Stimulated activated CD4-positive, alpha-beta T cell treated with anti-CD3 and anti-CD28 coated beads, Interleukin-15, amount 100 ng/mL, for 1 hour (primary cell): ENCODE measurements around the gene DIPK1C.

Experiments
- DNase-seq, 2 donors: peaks; one replicate each; pipeline ENCODE4 v3.0.0-alpha.2; 2020; ENCODE audit warnings: low read depth in 1 of 2, low spot score in 1 of 2

The DIPK1C gene

DNA sequence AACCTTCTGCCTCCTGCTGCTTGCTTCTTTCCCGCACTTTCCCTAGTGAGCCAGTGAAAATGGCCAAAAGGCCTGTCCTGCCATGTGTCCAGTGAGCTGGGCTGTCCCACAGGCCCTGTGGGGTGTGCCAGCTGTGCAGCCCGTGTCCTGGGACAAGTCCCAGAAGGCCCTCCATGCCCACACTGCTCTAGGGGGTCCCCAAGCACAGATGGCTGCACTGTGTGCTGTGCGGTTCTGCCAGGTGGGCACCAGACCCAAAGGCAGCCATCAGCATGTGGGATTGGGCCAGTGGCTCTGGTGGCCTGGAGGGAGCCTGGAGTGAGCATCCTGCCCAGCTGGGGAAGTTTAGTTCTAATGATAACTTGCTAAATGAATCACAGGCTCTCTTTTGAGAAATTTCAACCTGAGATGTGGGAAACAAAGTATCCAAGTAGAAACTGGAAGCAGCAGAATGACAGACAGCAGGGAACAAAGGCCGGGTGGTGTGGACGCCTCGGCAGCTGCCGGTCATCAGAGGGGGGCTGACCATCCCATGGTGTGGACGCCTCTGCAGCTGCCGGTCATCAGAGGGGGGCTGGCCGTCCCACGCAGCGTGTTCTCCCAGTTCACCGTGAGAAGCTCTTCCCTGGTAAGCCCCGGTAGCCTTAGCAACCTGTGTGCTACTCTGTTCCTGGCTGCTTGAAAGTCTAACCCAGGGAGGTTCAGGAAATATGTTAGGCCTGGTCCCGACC is 29.2 kb upstream of the DIPK1C start:
- DNase-seq: no peak

DNA sequence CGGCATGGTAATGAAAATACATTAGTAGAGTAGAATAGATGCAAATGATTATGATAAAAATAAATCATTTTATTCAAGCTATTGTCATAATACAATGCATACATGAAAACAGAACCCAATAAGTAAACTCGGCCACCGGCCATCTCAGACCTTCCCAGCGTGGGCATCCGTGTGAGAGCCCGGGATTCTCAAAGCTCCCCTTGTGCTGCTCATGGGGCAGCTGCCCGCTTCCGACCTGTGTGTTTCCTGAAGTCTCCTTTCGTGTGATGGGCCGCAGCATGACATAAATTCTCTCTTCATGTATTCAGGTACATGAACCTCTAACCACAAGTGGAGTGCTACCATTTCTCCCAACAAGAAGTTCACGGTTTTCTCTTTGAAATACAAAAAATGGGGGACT is 25.6 kb upstream of the DIPK1C start:
- no peak for DNase-seq

DNA sequence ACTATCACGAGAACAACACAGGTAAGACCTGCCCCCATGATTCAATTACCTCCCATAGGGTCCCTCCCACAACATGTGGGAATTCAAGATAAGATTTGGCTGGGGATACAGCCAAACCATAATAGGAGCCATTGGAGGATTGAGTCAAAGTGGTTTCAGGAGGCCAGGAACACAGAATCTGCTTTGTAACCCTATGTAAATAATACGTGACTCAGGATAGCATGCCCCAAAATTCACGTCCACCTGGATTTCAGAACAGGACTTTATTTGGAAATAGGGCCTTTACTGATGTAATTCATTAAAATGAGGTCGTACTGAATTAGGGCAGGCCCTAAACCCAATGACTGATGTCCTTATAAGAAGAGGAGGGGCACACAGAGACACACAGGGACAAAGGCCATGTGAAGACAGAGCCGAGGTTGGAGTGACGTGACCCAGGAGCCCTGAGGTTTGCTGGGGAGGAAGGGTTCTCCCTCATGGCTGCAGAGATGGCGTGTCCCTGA is 23.1 kb upstream of the DIPK1C start:
- no peak for DNase-seq

DNA sequence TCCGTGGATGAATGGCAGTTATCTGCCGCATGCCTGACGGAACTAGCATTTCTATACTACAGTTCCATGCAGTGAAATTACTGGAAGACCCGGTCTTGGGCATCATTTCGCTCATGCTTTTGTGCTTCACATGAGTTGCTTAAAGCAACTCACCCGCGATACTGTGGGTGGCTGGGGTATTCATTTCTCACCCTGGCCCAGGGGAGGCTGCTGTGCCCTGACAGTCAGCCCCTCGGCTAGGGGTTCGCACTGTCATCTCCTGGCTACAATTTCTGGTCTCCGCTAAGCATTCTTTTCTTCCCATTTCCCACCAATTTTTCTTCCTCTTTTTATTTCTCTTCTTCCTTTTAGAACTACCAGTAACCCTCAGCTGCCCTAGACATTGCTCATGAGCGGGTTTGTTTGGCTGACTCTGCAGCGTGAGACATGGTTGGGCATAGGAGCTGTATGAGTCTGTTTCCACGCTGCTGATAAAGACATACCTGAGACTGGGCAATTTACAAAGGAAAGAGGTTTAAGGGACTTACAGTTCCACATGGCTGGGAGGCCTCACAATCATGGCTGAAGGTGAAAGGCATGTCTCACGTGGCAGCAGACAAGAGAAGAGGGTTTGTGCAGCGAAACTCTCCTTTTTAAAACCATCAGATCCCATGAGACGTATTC is 22.5 kb upstream of the DIPK1C start:
- no peak for DNase-seq

DNA sequence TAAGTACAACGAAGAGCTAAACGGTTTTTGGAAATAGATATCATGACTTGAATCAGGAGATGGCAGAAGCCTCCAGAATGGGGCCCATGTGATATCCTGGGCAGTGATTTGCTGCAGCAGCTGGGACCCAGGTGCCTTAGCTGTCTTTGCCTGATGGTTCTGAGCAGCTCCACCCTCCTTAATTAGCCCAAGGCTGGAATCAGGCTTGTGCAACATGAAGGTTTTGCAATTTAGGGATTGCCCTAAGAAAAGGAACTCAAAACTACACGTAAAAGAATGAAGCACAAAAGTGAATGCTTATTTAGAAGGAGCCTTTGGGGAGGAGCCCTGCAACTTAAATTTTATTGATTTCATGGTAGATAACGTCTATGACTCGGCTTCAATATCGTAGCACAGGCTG is 21.8 kb upstream of the DIPK1C start:
- DNase-seq: no peak

DNA sequence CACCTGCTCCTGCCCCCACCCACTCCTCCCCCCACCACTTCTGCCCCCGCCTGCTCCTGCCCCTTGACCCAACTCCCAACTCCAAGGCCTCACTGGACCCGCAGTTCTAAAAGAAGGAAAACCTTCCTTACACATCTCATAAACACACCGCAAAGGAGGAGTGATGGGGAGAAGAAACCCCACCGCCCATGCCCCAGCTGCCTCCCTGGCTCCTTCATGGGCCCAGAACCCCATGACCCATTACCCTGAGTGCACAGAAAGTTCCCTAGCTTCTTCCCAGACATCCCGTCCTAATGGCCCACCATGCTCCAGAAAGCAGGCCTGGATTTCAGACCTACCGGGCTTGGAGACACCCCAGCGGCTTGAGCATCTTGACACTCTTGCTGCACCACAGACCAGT is 21.2 kb upstream of the DIPK1C start:
- no peak for DNase-seq

DNA sequence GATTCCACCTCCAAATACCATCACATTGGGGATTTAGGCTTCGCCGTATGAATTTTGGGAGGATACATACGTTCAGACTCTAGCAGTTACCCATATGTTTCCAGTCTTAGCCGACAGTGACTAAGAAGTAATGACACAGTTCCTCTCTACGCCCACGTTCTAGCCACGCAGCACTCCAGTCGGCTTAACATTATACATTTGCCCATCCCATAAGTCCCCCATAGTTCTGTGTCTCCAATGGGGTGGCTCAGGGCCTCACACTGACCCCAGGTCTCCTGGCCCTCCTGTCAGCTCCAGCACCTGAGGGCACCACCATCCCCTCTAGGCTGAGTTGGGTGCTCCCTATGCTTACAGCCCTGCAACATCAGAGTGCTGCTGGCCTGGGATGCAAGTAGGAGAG is 20.7 kb upstream of the DIPK1C start:
- DNase-seq: no peak

DNA sequence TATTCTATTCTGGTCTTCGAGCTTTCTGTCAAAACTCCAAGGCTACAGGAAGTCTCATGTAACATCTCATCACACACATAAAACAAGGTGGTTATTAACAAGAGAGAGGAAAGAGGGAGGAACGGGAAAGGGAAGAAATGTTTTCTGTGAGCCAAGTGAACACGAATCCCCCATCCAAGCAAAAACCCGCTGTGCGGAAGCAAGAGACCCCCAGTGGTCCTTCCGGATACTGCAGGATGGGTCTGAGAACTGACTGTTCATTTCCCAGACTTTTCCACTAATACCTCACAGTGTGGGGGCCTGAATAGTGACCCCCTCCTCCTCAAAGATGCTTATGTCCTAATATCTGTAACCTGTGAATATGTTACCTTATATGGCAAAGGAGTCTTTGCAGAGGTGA is 19.0 kb upstream of the DIPK1C start:
- DNase-seq: no peak

DNA sequence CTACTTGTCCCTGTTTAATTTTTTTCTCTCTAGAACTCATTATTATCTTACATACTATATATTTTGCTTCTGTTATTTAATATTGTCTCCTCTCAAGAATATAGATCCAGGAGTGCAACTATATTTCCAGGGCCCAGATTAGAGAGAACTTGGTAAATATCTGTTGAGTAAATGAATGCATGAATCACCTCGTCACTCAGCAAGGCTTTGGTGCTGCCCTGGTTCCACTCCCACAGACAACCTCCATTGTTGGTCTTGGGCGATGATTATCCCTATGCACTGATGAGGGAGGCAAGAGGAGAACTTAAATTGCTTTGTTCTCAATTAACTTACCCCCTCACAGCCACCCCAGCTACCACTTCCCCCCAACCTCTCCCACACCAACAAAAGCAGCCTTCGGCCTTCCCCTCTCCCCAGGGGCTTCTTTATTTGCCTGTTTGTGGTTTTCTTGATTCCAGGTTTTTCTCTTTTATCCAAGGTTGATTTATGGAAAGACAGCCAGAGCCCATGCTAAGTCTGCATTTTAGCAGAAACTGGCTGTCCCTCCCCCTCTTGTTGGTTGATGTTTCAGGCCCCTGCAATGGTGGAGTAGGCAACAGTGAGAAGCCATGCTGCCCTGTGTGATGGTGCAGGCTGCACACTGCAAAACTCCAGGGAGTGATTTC is 17.0 kb upstream of the DIPK1C start:
- DNase-seq: no peak

DNA sequence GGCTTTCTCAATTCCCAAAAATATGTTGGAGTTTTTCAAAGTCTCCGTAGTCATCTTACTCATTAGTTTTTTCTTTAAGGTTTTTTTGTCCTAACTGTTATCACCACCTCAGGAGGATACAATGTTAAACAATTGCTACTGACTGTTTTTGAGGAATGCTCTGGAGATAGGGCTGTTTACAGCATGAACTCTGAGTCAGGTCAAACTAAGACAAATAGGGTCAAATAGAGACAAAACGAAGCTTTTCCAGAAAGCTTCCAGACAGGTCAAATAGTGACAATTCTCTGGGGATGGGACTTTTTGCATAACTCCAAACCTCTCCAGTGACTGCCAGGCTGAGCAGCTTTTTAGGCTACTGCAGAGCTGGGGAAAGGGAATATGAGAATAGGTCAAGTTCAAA is 15.2 kb upstream of the DIPK1C start:
- DNase-seq: no peak

DNA sequence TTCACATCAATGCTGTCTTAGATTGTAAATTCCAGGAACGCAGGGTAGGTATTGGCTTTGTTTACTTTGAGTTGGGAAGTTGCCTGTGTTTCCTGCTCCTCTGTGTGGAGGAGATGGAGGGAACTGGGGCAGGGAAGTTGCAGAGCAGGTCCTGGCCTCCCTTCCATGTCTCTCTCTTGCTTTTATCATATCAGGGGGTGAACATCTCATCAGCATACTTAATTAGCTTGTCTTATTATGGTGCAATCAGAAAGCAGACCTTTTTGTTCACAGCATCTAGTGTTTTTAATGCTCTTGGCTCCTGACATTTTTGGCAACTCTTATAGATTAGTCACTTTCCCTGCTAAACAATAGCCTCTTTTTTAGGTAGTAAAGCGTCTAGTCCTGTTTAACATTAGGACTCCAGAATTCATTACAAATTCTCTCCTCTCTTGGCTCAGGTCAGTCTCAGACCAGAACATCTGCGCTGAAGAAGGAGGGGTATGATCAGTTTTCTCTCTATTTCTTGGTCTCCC is 11.5 kb upstream of the DIPK1C start:
- DNase-seq: no peak

DNA sequence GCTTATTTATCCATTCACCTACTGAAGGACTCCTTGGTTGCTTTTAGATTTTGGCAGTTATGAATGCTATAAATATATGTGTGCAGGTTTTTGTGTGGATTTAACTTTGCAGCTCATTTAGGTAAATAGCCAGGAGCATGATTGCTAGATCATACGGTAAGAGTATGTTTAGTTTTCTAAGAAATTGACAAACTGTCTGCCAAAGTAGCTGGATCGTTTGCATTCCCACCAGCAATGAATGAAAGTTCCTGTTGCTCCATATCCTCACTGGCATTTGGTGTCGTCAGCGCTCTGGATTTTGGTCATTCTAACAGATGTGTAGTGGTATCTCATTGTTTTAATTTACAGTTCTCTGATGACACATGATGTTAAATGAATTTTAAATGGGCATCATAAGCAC is 8.7 kb upstream of the DIPK1C start:
- DNase-seq: no peak

DNA sequence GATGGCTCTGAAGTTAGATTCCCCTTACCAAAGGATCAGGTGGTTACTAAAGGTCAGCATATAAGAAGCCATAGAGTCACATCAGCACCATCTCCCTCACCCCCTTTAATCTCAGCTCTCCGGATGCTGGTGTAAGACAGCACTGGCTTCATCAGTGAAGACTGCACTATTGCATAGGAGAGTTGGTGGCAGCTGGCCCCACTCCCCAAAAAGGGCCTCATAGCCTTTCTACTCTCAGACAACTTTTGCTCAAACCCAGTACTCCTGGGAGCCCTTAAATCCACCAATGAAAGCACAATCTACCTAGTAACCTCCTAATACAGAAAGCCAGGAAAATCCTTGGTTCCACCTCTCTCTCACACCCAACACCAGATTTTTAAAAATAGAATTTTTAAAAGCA is 6.9 kb upstream of the DIPK1C start:
- DNase-seq: no peak

DNA sequence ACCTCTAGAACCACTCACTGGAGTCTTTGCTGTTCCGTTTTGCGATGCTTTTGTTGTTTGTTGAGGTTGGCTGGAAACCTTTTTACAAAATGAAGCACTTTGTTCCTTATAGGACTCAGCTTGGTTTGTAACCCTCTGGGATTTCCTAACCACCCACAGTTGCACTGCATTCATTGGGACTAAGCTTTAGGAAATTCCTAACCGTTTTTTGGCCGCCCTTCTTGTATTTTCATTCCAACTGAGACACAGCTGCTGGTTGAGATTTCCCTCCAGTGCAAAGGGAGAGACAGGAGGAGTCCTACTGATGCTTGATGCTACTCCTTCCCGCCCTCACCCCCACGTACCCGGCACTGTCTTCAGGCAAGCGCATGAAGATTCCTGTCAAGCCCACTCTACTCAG is 6.1 kb upstream of the DIPK1C start:
- DNase-seq: no peak

DNA sequence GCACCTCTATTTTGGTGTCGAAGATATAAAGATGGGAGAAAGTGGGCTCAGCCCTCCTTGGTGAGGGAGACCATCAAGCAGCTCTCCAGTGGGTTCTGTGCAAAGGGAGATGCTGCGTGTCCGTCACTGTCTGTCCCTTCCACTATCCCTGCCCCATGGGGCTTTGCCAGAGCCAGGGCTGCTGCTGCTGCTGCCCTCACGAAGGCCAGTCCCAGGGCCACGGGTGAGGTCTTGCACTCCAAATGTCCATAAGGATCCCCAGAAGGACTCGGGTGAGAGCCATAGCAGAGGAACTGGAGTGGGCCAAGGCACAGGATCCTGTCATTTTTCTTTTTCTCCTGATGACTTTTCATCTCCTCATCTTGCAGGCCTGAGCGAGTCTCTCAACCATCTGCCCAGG is 3.7 kb upstream of the DIPK1C start:
- no peak for DNase-seq

DNA sequence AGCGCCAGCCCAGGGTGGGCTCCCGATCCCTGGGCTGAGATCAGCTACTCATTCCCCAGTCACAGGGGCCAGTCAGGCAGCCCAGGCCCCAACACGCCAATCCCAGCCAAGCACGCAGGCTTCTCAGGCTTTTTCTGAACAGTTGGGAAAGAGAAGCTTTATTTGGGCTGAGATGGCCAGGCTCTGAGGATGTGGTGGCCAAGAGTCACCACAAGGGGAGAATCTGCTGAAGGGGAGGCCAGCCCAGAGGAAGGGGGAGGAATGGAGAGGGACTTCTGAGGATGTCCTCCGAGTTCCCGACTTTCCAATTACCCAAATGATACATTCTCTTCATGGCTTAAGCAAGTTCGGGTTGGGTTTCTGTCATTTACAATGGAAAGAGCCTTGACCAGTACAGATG is 2.8 kb upstream of the DIPK1C start:
- no peak for DNase-seq

DNA sequence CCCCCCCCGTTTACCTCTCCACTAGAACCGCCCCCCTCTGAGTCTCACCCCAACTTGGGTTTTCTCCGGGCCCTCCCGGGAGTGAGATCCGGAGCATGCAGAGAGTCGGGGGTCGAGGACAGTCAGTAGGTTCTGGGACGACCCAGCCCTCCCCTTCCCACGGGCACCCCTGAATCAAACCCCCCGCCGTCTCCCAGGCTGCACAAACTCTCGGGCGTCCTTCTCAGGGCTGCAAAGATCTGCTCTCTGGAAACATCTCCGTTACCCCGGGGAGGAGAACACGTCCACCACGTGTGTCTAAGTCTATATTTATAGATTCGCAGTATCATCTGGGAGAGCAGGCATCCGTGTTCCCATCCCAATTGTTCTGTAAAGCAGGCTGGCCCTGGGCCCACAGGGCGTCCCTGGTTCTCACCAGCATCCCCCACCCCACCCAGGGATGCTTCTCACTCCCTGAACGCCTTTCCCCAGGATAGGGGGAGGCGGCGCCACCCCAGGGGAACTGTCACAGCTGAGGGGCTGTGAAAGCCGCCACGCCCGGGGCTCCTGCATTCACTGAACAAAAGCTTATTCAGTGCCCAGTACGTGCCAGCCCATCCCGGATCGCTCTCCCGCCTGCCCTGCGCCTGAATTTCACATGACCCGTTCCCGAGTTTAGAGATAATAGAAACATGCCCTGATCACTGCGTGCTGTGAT is 765 bp upstream of the DIPK1C start:
- no peak for DNase-seq

DNA sequence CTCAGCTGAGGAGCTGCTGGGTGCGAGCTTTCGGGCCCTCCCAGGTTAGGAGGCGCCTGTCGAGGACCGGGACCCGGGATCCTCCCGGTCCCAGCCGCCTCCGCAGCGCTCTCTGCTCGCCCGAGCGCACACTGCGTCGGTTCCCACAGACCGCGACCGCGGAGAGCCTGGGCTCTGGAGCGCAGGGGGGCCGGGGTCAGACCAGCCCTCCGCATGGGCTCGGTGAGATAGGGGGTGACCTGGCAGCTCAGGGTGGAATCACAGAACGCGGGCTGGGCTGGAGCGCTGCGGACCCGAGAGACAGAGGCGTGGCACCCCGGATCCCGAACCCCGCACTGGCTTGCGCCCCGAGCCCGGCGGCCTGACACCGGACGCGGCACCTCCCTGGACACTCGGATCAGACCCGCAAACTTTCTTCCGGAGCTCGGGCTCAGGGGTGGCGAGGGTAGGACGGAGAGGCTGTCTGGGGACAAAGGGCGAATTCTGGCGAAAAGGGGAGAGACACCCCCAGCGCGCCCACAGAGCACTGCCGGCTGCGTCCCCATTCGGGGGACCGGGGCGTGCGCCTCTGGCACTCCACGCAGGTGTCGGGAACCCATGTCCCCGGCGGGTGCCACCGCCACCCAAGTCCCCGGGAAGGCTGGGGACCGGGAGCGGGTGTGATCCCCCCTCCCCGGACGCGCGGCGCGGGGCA is 612 bp downstream of the DIPK1C start:
- DNase-seq: no peak

DNA sequence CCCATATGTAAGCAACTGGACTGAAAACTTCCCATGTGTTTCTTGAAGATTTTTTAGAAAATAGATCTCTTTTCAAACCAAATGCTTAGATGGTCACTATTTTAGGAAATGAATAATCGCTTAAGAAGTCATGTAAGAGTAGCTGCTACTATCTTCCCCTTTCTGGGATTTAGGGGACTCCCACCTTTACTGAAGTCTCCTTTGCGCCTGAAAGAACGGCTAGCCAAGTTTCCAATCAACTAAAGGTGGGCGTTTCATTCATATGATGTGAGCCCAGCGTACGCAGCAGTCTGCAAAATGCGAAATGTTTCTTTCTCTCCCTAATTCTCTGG is 1.1 kb downstream of the DIPK1C start:
- DNase-seq: no peak

DNA sequence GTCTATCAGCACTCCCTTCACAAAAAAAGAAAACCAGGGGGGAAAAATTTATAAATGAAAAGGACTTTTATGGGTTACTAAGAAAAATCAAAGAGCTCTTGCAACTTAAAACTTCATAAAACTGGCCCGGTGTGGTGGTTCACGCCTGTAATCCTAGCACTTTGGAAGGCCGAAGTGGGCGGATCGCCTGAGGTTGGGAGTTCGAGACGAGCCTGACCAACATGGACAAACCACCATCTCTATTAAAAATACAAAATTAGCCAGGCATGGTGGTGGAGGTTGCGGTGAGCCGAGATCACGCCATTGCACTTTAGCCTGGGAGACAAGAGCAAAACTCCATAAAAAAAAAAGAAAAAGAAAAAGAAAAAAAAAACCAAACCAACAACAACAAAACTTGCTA is 1.7 kb downstream of the DIPK1C start:
- DNase-seq: no peak

DNA sequence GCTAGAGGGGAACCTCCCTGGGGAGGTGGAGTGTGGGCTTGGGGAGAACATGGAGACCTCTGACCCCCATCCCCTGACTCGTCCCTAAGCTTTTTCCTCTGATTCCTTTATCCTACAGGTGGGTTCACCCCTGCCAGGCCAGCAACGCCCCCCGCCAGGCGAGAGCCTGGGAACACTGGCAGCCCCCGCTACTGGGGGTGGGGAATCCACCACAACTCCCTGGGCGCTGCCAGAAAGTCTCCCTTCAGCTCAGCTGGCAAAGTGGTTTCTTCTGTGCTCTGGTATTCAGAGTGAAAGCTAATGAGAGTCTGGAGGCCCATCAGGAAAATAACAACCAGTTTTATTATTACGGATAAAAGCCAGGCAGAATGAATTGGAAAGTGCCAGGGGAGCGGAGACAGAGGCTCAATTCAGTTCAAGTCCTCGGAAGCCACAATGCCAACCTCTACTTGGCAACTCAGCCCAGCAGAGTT is 2.8 kb downstream of the DIPK1C start:
- no peak for DNase-seq
